SKM-1 treated with dmso at 0.1 percent for 144 hours (cell line): ENCODE measurements around the gene LRRC61.

Source experiments
- DNase-seq: peaks from one replicate; lab custom pipeline; 2025; ENCODE audit not compliant: unreplicated experiment; lab: John Stamatoyannopoulos, UW

Gene LRRC61

GRCh38 chr7:150329331-150330120 is 6.4 kb downstream of the LRRC61 start:
- no peak for DNase-seq

GRCh38 chr7:150330211-150330885 is 7.2 kb downstream of the LRRC61 start:
- DNase-seq, result no peak

- DNase-seq, result no peak
These were observed 9.9 kb downstream of the LRRC61 start for GRCh38 chr7:150332852-150333635.

DNA sequence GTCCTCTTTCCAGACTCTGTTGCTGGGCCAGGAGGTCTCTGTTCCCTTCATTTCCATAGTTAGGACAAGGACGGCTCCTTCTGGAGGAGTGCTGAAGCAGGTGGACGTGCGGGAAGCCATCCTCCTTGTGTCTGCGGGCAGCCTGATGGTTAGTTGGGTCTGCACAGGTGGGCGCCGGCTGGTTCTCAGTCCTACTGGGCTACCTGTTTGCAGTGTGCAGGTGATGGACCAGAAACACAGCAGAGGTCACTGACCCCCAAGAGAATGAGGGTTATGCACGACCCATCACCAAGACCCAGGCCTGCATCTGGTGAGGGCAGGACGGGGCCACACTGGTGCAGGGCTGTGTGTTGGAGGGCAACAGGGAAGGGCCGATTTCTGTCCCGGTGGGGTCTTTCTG is 10.5 kb downstream of the LRRC61 start:
- DNase-seq, result no peak

- no peak for DNase-seq
These were observed 11.0 kb downstream of the LRRC61 start for GRCh38 chr7:150334108-150334507.

DNA sequence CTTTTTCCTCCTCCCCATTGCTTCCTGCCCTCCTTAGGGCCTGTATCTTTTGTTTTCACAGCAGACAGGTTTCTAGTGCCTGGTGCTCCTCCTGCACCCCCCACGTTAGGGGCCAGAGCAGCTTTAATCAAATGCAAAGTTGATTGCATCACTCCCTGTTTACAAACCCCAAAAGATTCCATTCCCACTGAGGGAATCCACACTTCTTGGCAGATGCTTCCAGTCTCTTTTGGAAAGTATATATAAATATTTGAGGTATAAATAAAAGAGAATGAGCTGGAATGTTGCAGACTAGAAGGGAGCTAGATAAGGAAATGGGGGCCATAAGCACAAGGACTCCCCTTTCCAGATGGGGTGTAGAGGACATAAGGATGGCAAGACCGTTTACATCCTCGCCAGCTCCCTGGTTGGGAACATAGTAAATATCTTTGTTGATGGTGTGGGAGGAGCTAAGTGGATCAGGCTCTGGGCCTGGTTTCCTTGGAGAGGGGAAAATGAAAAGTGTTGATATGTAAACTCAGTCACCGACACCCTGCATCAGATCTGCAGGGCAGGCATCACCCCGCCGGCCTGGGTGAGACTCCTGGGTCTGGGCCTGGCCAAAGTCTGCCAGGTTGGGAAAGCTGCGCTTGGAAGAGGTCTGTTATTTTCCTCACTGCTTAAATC is 12.1 kb downstream of the LRRC61 start:
- DNase-seq, result no peak

GRCh38 chr7:150335774-150336112 is 12.6 kb downstream of the LRRC61 start:
- no peak for DNase-seq

GRCh38 chr7:150336746-150337145 is 13.6 kb downstream of the LRRC61 start:
- DNase-seq, result no peak

DNA sequence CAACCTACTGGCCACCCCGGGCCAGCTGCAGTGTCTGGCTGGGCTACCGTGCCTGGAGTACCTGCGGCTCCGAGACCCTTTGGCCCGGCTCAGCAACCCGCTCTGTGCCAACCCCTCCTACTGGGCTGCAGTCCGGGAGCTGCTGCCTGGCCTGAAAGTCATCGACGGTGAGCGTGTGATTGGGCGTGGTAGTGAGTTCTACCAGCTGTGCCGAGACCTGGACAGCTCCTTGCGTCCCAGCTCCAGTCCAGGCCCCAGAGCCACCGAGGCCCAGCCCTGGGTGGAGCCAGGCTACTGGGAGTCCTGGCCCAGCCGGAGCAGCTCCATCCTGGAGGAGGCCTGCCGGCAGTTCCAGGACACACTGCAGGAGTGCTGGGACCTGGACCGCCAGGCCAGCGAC is 14.0 kb downstream of the LRRC61 start:
- no peak for DNase-seq

DNA sequence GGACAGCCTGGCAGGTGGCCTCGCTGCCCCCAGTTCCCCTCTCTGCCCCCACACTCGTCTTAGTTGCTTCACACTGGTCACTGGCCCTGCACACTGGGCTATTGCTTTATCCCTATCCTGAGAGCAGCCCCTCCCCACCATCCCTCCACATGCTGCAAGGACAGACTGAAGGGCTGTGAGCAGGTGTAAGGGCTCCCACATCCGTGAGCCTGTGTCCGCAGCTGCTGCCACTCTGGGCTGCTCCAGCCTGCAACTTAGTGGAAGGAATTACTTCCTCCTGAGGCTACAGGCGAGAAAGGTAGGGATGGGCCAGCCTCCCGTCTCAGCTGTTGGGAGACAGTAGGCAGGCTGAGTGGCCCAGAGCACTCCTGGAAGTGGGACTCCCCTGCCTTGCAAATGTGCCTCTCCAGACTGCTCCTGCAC is 14.5 kb downstream of the LRRC61 start:
- DNase-seq, result no peak

DNA sequence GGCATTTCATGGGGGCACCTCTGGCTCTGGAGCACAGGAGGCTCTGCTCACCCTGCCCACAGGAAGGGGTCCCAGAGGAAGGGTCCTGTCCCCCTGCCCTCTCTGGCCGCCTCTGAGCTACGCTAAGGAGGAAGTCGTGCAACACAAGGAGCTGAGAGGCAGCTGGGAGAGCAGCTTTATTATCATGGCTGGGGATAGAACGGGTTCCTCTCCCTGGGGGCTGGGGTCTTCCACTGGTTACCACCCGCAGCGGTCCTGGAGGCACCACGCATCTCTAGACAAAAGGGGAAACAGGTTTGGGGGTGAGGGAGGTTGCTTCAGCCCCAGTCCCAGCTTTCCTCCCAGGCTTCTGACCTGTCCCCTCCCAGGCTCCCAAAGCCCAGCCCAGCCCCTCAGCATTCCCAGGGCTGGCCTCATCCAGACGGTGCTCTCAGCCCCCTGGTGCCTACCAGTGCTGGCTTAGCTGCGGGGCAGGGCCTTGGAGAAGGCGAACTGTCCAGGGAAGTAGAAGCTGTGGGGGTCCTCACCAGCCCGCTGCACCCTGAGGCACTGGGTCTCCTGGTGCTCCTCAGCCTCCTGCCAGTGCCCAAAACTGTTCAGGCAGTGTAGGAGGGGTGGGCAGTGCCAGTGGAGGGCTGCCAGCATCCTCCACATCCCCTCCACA is 15.1 kb downstream of the LRRC61 start:
- DNase-seq, result no peak

- no peak for DNase-seq
These were observed 16.3 kb downstream of the LRRC61 start for GRCh38 chr7:150339409-150339809.

GRCh38 chr7:150340024-150340749 is 17.0 kb downstream of the LRRC61 start:
- no peak for DNase-seq

GRCh38 chr7:150340875-150341262 is 17.7 kb downstream of the LRRC61 start:
- DNase-seq, result no peak

DNA sequence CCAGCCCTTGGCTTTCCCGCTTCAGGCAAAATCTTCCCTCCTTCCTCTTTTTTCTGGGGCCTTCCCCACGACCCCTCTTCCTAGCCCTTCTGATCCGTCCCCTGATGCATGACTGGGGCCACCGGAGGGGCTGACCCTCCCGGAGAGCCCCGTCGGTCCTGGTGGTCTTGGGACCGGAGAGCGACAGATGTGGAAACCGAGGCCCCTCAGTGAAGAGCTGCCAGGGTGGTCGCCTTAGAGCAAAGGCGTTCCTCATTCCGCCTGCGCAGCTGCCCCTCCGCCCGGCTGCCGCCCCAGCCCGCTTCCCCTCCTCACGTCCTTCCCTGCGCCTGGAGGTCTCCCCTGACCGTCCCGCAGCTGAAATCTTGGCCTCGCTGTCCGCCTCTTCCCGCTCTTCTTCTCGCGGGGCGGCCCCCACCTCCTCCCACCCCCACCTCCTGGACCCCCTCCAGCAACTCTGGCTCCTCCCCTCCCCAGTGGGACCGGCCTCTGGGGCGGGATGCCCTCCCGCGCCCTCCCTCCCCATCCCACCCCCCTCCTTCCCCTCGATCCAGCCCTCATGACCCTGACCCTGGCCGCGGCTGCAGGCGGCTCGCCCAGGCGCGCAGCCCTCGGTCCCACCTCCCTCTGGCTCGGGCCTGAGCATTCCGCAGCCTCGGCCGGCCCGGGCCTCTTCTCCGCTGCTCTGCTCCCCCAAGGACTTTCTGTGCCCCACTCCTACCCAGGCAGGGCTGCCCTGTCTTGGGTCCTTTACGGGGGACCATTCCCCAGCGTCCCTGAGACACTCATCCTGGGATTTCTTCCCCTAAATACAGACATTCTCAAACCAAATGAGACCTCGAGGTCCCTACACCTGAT is 18.3 kb downstream of the LRRC61 start, which contains the start of gene RARRES2:
TSS of gene RARRES2 (minus strand) at position 367 of the 858 bp plus-strand sequence. CDS start 1,020 bp downstream, outside the sequence.
- DNase-seq, result no peak

GRCh38 chr7:150342121-150342408 is 18.9 kb downstream of the LRRC61 start:
- DNase-seq, result no peak

- DNase-seq, result no peak
These were observed 20.1 kb downstream of the LRRC61 start for GRCh38 chr7:150343225-150343624.

DNA sequence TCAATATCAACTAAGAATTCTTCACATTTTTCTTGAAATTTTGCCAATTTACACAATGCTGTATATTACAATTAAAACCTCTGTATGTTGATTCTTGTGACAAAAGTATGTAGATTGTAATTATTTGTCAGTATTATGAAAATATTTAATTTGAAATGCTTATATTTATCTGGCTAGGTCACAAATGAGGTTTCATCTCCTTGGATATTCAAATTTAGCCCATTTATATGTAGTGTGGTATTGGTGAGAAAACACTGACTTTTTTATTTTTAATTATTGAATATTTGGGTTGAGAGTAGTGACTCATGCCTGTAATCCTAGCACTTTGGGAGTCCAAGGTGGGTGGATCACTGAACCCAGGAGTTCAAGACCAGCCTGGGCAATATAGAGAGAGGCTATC is 21.1 kb downstream of the LRRC61 start:
- DNase-seq, result no peak

- DNase-seq, result no peak
These were observed 21.9 kb downstream of the LRRC61 start for GRCh38 chr7:150345012-150345411.
